COLO829 (cell line): ENCODE data around the gene PROC.

Source experiments
- DNase-seq: peaks from one replicate; pipeline ENCODE4 v3.0.0; 2012; ENCODE audit warnings: low spot score

Gene PROC

GRCh38 chr2:127414638-127415592 lies 3.3 kb upstream of the PROC start:
- DNase-seq = no peak

GRCh38 chr2:127415593-127416505 lies 2.4 kb upstream of the PROC start:
- DNase-seq = no peak

GRCh38 chr2:127416506-127417001 lies 1.7 kb upstream of the PROC start:
- DNase-seq = no peak

GRCh38 chr2:127417406-127417805 lies 821 bp upstream of the PROC start:
- DNase-seq = no peak

- no peak for DNase-seq
Measured at GRCh38 chr2:127419112-127419430, 844 bp downstream of the PROC start.

GRCh38 chr2:127419448-127420038 lies 1.3 kb downstream of the PROC start:
- no peak for DNase-seq

GRCh38 chr2:127420039-127420864 lies 2.0 kb downstream of the PROC start:
- no peak for DNase-seq

GRCh38 chr2:127421116-127421800 lies 3.0 kb downstream of the PROC start:
- DNase-seq = no peak

GRCh38 chr2:127421871-127422558 lies 3.8 kb downstream of the PROC start:
- no peak for DNase-seq

- DNase-seq = no peak
Measured at GRCh38 chr2:127422559-127423477, 4.6 kb downstream of the PROC start.

- no peak for DNase-seq
Measured at GRCh38 chr2:127423478-127423843, 5.2 kb downstream of the PROC start.

GRCh38 chr2:127423880-127424279 lies 5.7 kb downstream of the PROC start:
- no peak for DNase-seq

- DNase-seq = no peak
Measured at GRCh38 chr2:127424598-127425520, 6.6 kb downstream of the PROC start.

GRCh38 chr2:127425540-127426490 lies 7.6 kb downstream of the PROC start:
- no peak for DNase-seq

GRCh38 chr2:127426501-127427354 lies 8.5 kb downstream of the PROC start:
- DNase-seq = no peak
